D721Med (cell line): Measurements from ENCODE around the gene HOXB9.

Experiments
- DNase-seq: peaks from one replicate; pipeline ENCODE4 v3.0.0; 2011; ENCODE audit warnings: low spot score; ENCODE audit not compliant: insufficient read length
- FAIRE-seq: peaks from 2 replicates; lab custom pipeline; 2011; peaks lifted over from hg19 to GRCh38; lab: Jason Lieb, UNC
- TF ChIP-seq, protein P1 (sequence below): IDR thresholded peaks from 2 replicates; pipeline ENCODE4 v1.5.1; 2012; ENCODE audit warnings: mild to moderate bottlenecking, control low read depth; ENCODE audit not compliant: insufficient read depth; ENCODE audit errors: missing control alignments

HOXB9 gene

DNA sequence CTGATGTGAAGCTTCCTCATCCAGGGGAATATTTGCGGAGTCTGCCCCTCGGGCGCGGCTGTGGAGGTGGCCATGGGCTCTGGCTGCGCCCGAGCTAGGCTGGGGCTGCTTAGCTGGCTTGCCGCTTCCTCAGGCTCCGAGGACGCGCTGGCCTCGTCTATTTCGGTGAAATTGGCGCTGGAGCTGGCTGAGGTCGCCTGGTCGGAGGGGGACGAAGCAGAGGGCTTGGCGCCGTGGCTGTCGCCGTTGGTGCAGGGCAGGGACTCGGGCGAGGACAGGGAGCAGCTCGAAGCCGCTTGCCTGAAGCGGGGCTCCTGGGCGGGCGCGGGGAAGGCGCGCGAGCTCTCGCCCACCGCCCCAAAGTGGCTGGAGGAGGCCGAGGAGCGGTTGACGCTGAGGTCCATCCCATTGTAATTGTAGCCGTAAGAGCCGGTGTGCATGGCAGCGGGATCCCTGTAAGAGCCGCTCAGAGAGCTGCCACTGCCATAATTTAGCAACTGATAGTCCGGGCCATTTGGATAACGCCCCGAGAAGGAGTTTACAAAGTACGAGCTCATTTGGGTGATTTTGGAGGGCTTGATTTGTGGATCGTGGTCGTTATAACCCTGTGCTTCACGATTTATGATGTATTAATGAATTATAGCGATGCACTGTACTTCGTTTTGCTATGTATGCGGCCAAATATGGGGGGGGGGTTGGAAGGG lies 32.9 kb downstream of the HOXB9 start, which contains the start of gene HOXB5:
HOXB5 (minus strand) TSS at position 654 of the 704 bp plus-strand sequence; CDS start at position 557, 97 bp downstream.
- no peak for FAIRE-seq
- TF ChIP-seq, protein P1, sequence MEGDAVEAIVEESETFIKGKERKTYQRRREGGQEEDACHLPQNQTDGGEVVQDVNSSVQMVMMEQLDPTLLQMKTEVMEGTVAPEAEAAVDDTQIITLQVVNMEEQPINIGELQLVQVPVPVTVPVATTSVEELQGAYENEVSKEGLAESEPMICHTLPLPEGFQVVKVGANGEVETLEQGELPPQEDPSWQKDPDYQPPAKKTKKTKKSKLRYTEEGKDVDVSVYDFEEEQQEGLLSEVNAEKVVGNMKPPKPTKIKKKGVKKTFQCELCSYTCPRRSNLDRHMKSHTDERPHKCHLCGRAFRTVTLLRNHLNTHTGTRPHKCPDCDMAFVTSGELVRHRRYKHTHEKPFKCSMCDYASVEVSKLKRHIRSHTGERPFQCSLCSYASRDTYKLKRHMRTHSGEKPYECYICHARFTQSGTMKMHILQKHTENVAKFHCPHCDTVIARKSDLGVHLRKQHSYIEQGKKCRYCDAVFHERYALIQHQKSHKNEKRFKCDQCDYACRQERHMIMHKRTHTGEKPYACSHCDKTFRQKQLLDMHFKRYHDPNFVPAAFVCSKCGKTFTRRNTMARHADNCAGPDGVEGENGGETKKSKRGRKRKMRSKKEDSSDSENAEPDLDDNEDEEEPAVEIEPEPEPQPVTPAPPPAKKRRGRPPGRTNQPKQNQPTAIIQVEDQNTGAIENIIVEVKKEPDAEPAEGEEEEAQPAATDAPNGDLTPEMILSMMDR: no peak
- no peak for DNase-seq

DNA sequence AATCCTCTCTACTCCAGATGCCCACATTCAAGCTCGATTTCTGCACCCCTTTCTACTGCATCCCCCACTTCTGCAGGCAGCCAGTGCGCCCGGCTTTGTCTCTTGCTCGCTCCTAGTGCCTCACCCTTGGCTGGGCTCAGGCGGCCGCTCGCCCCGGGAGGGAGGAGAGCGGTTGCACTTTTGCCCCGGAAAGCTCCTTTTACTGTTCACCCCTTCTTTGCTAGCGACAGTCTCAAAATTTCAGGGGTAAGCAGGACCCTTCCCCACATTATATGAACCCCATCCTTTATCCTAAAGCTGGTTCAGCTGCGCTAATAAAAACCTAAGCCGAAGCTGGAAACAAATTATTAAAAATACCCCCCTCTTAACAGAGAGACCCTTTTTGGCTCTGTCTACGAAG lies 33.6 kb downstream of the HOXB9 start:
- TF ChIP-seq, protein P1: no peak
- no peak for DNase-seq
- no peak for FAIRE-seq

DNA sequence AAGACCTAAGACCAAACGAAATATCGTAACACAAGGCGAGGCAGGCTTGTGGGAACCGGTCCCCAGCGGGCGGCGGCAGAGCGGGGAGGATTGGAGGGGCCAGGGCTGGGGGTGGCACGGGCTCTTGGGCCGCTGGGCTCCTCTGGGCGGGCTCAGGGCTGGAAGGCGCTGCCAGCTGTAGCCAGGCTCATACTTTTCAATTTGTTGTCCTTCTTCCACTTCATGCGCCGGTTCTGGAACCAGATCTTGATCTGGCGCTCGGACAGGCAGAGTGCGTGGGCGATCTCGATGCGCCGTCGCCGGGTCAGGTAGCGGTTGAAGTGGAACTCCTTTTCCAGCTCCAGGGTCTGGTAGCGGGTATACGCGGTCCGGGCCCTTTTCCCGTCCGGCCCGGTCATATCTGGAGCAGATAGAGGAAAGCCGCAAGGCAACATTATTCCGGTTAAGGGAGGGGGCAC lies 34.1 kb downstream of the HOXB9 start:
- DNase-seq (no peak), FAIRE-seq (no peak)
- TF ChIP-seq, protein P1: no peak

DNA sequence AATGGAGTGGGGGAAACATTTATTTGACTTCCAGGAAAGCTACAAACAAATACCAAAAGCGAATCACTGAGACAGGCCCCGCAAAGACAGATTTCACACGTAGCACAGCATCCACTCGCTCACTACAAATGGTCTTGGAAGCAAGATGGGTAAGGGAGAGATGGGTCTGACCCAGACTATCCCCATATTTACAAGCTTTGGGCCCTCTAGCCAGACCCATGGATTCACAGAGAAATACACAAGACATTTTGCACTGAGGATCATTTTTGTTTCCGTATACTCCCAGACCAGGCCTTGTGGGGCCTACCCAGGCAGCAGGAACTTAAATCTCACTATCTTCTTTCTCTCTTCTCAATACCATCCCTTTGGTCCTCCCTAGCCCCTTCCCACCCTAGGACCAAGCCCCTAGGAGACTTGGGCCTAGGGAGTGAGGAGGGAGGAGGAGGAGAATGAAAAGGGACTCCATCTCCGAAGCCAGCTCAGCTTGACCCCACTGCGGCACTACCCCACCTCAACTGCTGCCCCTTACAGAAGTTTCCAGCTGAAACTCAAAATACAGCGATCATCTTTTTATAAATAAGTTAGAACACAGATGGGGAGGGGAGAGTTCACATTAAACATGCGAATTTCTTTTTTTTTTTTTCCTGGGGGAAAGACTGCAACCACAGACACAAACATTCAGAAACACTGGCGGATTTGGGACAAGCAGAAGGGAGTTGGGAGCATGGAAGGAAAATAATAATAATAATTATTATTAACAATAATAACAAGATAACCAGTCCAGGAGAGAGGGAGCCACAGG lies 34.7 kb downstream of the HOXB9 start:
- TF ChIP-seq, protein P1: no peak
- DNase-seq: no peak
- FAIRE-seq: no peak

DNA sequence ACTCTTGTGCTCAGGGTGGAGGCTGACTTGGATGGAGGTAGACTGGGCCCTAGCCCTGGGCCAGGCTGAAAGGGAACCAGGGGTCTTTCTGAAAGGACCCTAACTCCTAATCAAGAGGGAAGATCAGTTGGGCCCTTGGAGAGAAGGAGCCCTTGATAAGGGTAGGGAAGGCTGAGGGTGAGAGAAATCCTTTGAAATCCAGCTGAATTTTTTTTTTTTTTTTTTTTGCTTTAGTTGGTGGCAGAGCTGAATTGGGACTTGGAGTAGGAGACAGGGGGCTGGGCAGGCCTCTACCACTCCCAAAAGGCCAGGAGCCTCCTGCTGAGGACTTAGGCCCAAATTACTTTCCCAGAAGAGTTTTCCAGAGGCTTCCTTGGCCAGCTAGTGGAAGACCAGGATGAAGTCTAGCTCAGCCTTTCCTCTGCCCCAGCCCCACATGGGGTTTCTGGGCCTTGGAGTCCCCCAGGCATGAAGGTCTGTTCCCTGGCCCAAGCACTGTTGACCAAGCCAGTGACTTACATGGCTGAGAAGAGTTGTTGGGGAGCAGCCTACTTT lies 35.5 kb downstream of the HOXB9 start:
- DNase-seq (no peak), FAIRE-seq (no peak)
- TF ChIP-seq, protein P1: no peak

DNA sequence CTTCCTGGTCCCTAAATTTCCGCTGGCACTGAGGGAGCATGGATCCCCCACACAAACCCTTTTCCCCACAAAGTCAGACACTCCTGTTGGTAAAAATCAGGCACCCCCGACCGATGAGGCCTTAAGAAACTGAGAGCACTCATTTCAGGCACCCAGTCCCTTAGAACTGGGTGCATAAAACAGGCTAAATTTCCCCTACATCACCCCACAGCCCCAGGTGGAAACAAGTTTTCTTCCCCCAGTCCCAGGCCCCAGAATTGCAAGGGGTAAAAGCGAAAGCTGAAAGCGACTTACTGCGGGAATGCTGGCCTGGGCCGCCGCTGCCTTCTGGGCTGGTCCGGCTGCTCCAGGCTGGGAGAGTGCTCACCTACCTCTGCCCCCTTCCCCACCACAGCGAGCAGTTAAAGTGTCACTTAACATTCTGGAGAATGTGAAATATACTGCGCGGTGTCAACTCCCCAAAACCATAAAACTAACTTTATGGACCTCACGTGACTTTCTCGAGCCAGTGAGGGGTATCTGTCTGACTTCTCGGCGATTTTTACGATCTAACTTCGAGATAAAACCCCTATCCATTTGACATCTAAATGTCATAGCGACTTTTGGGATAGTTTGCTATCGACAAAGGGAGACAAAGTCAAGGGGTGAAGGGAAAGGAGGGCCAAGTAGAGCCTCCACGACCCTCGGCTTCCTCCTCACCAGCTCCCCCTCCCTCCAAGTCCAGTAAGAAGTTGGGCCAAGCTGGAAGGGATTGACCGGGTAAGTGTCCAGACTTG lies 36.1 kb downstream of the HOXB9 start, which contains the start of gene HOXB3:
HOXB3 (minus strand) TSS at position 411 of the 776 bp plus-strand sequence. CDS start 37,767 bp downstream, outside the sequence.
- FAIRE-seq: no peak
- TF ChIP-seq, protein P1: no peak
- DNase-seq: no peak
